SK-N-SH (cell line): Measurements from ENCODE around the gene B3GAT3.

Experiments used
- ELF1 ChIP-seq: IDR thresholded peaks from 2 replicates; pipeline ENCODE4 v1.4.0; 2012
- POLR2AphosphoS5 ChIP-seq: IDR thresholded peaks from 2 replicates; pipeline ENCODE4 v1.6.1; 2012; ENCODE audit warnings: low read depth, low read length
- RAD21 ChIP-seq: IDR thresholded peaks from 2 replicates; pipeline ENCODE4 v1.6.1; 2012; ENCODE audit warnings: mild to moderate bottlenecking, low read length
- TAF1 ChIP-seq: IDR thresholded peaks from 2 replicates; pipeline ENCODE4 v1.6.1; 2012; ENCODE audit warnings: low read depth, mild to moderate bottlenecking, low read length, moderate library complexity, borderline replicate concordance
- TF ChIP-seq, protein P1 (sequence below): IDR thresholded peaks from 2 replicates; pipeline ENCODE4 v1.6.1; 2012; ENCODE audit warnings: mild to moderate bottlenecking, low read depth, low read length, moderate library complexity
- TF ChIP-seq, protein P2 (sequence below): fragments of 200-600 bp; sonication (generic); IDR thresholded peaks from 2 replicates; pipeline ENCODE4 v1.6.1; 2017; ENCODE audit warnings: antibody characterized with exemption, mild to moderate bottlenecking, moderate library complexity
- TF ChIP-seq, protein P3 (sequence below): IDR thresholded peaks from 2 replicates; pipeline ENCODE4 v1.4.0; 2012; ENCODE audit warnings: low read depth, borderline replicate concordance

DNA sequence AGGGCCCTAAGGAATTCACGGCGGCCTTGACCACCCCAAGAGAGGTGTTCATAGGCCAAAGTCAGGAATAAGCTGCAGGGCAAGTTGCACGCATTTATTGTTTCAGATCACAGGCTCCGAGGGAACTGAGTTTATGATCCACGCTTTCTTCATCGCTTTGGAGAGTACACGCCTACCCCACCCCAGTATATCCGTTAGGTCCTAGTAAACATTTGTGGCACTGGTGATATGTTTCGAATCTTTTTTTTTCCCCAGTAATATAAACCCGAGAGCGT, 23.8 kb upstream of the B3GAT3 start:
- TF ChIP-seq, protein P1, sequence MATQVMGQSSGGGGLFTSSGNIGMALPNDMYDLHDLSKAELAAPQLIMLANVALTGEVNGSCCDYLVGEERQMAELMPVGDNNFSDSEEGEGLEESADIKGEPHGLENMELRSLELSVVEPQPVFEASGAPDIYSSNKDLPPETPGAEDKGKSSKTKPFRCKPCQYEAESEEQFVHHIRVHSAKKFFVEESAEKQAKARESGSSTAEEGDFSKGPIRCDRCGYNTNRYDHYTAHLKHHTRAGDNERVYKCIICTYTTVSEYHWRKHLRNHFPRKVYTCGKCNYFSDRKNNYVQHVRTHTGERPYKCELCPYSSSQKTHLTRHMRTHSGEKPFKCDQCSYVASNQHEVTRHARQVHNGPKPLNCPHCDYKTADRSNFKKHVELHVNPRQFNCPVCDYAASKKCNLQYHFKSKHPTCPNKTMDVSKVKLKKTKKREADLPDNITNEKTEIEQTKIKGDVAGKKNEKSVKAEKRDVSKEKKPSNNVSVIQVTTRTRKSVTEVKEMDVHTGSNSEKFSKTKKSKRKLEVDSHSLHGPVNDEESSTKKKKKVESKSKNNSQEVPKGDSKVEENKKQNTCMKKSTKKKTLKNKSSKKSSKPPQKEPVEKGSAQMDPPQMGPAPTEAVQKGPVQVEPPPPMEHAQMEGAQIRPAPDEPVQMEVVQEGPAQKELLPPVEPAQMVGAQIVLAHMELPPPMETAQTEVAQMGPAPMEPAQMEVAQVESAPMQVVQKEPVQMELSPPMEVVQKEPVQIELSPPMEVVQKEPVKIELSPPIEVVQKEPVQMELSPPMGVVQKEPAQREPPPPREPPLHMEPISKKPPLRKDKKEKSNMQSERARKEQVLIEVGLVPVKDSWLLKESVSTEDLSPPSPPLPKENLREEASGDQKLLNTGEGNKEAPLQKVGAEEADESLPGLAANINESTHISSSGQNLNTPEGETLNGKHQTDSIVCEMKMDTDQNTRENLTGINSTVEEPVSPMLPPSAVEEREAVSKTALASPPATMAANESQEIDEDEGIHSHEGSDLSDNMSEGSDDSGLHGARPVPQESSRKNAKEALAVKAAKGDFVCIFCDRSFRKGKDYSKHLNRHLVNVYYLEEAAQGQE, result no peak
- TF ChIP-seq RAD21, result no peak
- TF ChIP-seq TAF1, result no peak
- TF ChIP-seq POLR2AphosphoS5, result no peak
- TF ChIP-seq, protein P2, sequence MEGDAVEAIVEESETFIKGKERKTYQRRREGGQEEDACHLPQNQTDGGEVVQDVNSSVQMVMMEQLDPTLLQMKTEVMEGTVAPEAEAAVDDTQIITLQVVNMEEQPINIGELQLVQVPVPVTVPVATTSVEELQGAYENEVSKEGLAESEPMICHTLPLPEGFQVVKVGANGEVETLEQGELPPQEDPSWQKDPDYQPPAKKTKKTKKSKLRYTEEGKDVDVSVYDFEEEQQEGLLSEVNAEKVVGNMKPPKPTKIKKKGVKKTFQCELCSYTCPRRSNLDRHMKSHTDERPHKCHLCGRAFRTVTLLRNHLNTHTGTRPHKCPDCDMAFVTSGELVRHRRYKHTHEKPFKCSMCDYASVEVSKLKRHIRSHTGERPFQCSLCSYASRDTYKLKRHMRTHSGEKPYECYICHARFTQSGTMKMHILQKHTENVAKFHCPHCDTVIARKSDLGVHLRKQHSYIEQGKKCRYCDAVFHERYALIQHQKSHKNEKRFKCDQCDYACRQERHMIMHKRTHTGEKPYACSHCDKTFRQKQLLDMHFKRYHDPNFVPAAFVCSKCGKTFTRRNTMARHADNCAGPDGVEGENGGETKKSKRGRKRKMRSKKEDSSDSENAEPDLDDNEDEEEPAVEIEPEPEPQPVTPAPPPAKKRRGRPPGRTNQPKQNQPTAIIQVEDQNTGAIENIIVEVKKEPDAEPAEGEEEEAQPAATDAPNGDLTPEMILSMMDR, result no peak
- TF ChIP-seq, protein P3, sequence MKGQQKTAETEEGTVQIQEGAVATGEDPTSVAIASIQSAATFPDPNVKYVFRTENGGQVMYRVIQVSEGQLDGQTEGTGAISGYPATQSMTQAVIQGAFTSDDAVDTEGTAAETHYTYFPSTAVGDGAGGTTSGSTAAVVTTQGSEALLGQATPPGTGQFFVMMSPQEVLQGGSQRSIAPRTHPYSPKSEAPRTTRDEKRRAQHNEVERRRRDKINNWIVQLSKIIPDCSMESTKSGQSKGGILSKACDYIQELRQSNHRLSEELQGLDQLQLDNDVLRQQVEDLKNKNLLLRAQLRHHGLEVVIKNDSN, result no peak
- TF ChIP-seq ELF1, result no peak
